A549 treated with RU486 at 1 μM for 4 hours (cell line): Measurements from ENCODE around the gene TM7SF2. TPM values are rescaled to one million over a fixed set of nuclear protein-coding genes. Genes with fewer than 3 reads are reported as not detected.

Source experiments
- total RNA-seq: library from RNA; stranded (reverse); fragments of 200-300 nt; extraction: Qiagen RNA extraction; gene quantifications from 5 replicates; pipeline ENCODE4 v1.2.3, GENCODE V29; 2022; ENCODE audit warnings: low read depth

Gene TM7SF2
- 5.2 to 8.7 TPM (median 6.5 TPM) in 5 replicates for total RNA-seq

DNA sequence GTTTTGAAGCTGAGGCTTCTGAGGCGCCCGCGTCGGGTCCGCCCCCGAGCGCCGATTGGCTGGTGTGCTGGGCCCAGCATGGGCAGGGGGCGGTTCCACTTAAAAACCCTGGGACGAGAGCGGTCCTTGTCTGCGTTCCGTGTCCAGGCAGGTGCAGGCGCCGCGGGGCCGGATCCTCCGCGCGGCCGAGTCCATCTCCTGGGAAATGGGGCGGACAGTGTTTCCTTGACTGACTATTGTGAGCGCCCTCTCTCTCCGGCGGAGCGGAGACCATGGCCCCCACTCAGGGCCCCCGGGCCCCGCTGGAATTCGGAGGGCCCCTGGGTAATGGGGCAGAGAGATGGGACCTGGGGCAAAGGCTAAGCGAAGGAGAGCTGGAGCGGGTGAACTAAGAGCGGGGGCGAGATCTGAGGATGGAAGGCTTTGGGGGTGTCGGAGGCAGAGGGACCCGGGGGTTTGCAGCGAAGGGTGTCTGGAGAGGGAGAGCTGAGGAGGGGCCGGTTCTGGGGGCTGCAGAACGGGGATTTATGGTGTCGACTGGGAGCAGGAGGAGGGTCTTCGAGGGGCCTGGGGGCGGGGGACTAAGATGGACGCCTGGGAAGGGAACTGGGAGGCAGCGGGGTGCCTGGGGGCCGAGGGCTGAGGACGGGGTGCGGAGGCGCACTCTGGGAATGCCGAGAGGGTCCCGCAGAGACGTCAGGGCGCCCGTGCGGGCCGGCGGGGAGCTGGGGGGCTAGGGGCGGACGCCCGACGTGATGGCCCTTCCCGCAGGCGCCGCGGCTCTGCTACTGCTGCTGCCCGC lies at the start of gene TM7SF2:
TSS of gene TM7SF2 (plus strand) at position 129 of the 802 bp plus-strand sequence. CDS start at position 273, 144 bp downstream.

DNA sequence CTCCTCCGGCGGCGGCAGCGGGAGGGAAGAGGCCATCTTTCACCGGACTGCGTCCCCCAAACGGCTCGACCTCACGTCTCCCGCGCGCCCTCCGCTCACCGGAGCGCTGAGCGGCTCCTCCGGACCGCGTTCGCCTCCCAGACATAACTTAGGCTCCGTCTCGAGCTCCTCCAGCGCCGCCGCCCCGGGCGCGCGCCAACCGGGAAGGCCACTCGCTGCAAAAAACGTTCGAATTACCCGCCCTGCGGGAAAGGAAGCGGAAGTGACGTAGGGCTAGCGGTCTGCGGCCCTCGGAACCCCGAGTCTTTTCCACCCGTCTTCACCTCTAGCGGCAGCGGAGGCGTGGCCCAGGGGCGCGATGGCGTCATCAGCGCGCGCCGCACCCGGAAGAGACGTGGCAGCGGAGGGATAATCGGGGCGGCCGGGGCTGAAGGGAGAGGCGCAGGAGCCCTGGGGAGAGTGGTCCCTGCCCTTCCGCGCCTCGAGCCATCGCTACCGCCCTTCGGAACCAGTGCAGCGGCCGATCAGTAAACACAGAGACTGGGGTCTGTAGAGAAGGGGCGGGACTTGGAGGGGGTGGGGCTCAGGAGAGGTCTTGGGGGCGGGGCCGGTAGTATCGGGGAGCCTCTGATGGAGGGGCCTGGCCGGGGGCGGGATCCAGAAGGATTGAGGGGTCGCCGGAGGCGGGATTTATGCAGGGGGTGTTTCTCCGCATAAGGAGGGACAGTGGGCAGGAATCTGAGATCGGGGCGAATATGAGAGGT lies 27.7 kb upstream of the TM7SF2 start, which contains the start of the genes CDCA5 and ZFPL1:
TSS of gene CDCA5 (minus strand) at position 207 of the 764 bp plus-strand sequence. CDS start at position 145, 62 bp downstream.
TSS of gene ZFPL1 (plus strand) at position 389 of the 764 bp plus-strand sequence. CDS start 477 bp downstream, outside the sequence.

DNA sequence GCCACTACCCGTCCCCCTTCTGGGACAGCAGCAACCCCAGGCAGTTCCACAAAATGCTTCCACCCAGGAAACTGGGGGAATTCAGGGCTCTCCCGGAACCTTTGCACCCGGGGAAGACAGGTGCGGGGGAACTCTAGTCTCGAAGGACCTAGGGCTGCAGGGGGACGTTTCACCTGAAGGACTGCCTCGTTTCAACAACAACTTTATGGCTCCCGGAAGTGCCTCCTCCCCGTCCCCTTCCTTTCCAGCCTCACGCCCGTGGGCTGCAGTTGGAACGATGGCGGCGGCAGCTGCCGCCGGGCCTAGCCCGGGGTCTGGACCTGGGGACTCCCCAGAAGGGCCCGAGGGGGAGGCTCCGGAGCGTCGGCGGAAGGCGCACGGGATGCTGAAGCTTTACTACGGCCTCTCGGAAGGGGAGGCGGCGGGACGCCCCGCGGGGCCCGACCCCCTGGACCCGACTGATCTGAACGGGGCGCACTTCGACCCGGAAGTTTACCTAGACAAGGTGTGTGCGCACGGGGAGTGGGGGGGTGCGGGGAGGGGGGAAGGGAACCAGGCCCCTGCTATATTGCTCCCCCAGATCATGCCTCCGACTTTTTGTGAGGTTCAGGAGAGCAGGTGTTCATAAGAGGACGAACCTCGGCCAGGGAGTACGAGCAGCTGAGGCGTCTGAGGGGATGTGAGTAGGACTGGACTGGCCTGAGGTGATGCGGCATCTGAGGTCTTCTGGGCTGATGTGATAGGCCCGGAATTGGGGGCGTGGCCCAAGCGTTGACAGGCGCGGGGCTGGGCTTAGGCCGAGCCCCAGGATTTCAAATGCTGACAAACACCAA lies 15.5 kb upstream of the TM7SF2 start, which contains the start of gene VPS51:
TSS of gene VPS51 (plus strand) at position 241 of the 833 bp plus-strand sequence. CDS start at position 278, 37 bp downstream.

GRCh38 chr11:65117206-65118096 lies 5.8 kb downstream of the TM7SF2 start, which contains the start of gene ZNHIT2:
Gene ZNHIT2, minus strand, starts transcription at chr11:65117701. Its CDS starts 48 bp downstream, at chr11:65117653.

DNA sequence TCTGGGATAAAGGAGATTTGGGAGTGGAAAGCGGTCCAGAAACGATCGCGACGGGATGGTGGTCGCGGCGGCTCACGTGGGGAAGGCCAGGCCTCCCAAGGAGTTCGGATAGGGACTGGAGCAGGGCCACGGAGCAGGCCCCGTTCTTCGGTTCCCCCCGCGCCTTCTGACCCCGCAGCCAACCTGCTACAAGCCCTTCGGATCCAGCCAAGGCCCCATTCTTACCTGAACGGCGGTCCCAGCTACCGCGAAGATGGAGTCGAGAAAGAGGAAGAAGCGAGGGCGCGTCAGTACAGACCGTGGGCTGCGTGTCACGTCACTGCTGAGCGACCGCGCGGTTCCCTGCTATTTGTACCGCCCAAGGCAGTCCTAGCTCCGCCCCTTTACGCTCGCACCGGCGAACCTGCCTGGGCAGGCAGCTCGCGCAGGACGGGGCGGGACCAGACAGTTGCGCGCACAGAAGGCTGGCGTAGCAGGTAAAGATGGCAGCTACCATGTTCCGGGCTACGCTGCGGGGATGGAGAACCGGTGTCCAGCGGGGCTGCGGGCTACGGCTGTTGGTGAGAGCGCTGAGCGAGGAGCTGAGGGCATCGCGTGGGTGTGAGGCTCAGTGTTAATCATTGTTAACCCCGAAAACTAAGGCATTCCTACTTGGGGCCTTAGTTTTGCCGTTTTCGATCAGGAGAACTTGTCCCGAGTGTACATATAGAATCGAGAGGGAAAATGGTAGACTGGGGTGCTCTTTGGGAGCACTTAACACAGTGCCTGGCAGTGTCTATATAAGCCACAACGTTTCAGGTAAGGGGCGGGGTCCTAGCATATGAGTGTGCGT lies 10.4 kb downstream of the TM7SF2 start, which contains the start of the genes FAU and MRPL49:
TSS of gene FAU (minus strand) at position 270 of the 832 bp plus-strand sequence. CDS start 321 bp downstream, outside the sequence.
TSS of gene MRPL49 (plus strand) at position 457 of the 832 bp plus-strand sequence. CDS start at position 483, 26 bp downstream.

GRCh38 chr11:65134240-65134951 lies 22.7 kb downstream of the TM7SF2 start, which contains the start of gene SYVN1:
Gene SYVN1, minus strand, starts transcription at chr11:65134519. Its CDS starts 918 bp downstream, at chr11:65133601.

Other genes starting within 250 kb of the TM7SF2 start
- gene EHD1, start 233.3 kb upstream of the TM7SF2 start, total RNA-seq, result 105 to 137 TPM (median 131 TPM) in 5 replicates
- gene ATG2A, start 194.7 kb upstream of the TM7SF2 start, total RNA-seq, result 13.4 to 25.2 TPM (median 22.4 TPM) in 5 replicates
- gene PPP2R5B, start 187.2 kb upstream of the TM7SF2 start, total RNA-seq, result 4.3 to 5.9 TPM (median 4.6 TPM) in 5 replicates
- gene GPHA2, start 176.0 kb upstream of the TM7SF2 start, total RNA-seq, result not detected in 5 replicates
- gene MAJIN, start 139.8 kb upstream of the TM7SF2 start, total RNA-seq, result not detected in 5 replicates
- 0.71 to 1.2 TPM (median 0.86 TPM) in 5 replicates for gene BATF2, start 114.9 kb upstream of the TM7SF2 start, total RNA-seq
- 168 to 199 TPM (median 191 TPM) in 5 replicates for gene ARL2, start 97.7 kb upstream of the TM7SF2 start, total RNA-seq
- gene SNX15, start 84.4 kb upstream of the TM7SF2 start, total RNA-seq, result 18.6 to 23.3 TPM (median 21.8 TPM) in 5 replicates
- gene SAC3D1, start 70.7 kb upstream of the TM7SF2 start, total RNA-seq, result 35.9 to 63.7 TPM (median 56.6 TPM) in 5 replicates
- gene NAALADL1, start 53.3 kb upstream of the TM7SF2 start, total RNA-seq, result not detected in 5 replicates
- gene CDCA5, start 27.8 kb upstream of the TM7SF2 start, total RNA-seq, result 56.3 to 71.6 TPM (median 66.3 TPM) in 5 replicates
- gene ZFPL1, start 27.6 kb upstream of the TM7SF2 start, total RNA-seq, result 29.8 to 38.6 TPM (median 32.9 TPM) in 5 replicates
- gene VPS51, start 15.7 kb upstream of the TM7SF2 start, total RNA-seq, result 51.9 to 62.4 TPM (median 53.8 TPM) in 5 replicates
- gene ZNHIT2, start 5.8 kb downstream of the TM7SF2 start, total RNA-seq, result 13.4 to 26.8 TPM (median 23.3 TPM) in 5 replicates
- 832 to 1,047 TPM (median 993 TPM) in 5 replicates for gene FAU, start 10.3 kb downstream of the TM7SF2 start, total RNA-seq
- 66.5 to 79.9 TPM (median 72.3 TPM) in 5 replicates for gene MRPL49, start 10.4 kb downstream of the TM7SF2 start, total RNA-seq
- gene SYVN1, start 22.6 kb downstream of the TM7SF2 start, total RNA-seq, result 27.8 to 43.7 TPM (median 41.1 TPM) in 5 replicates
- gene SPDYC, start 58.4 kb downstream of the TM7SF2 start, total RNA-seq, result not detected in 5 replicates
- gene CAPN1, start 70.1 kb downstream of the TM7SF2 start, total RNA-seq, result 90.5 to 114 TPM (median 104 TPM) in 5 replicates
- gene POLA2, start 150.1 kb downstream of the TM7SF2 start, total RNA-seq, result 13.0 to 21.6 TPM (median 16.9 TPM) in 5 replicates
- 12.9 to 17.9 TPM (median 15.8 TPM) in 5 replicates for gene CDC42EP2, start 203.0 kb downstream of the TM7SF2 start, total RNA-seq
- 38.9 to 41.1 TPM (median 39.0 TPM) in 5 replicates for gene DPF2, start 222.0 kb downstream of the TM7SF2 start, total RNA-seq
- gene TIGD3, start 242.9 kb downstream of the TM7SF2 start, total RNA-seq, result 0.58 to 1.2 TPM (median 0.86 TPM) in 5 replicates